ENCODE results near the gene JAK1. TPM values are rescaled to one million over a fixed set of nuclear protein-coding genes. Genes with fewer than 3 reads are reported as not detected.

The JAK1 gene
- total and polyA plus RNA-seq, 7 donors = 33.7 to 137 (median 101) TPM

- Histone ChIP-seq H3K9me3 (no peaks in the 10 kb centered on the region), H3K4me3 (no peak overlapping the region), H3K27ac (peak overlapping the region; percentile 19), H3K36me3 (ENCODE audit: insufficient read depth in 1 of 2, low read depth in 1 of 2) (peaks cover 2 to 78% of the 10 kb centered on the region in 2 donors), H3K27me3 (ENCODE audit: insufficient read depth in 3 of 3, low read length in 2 of 3) (no peaks in the 10 kb centered on the region), H3K4me1 (no peaks in the 10 kb centered on the region)
- intact Hi-C loops (cut with DNase I) = no loop called here
- 90 to 91% (median 91%) methylated on average over 6 of the region's 6 CpGs for WGBS, 3 donors
- no peak for TF ChIP-seq CTCF (IDR thresholded peaks at IDR 0.05)
- DNase-seq (no peak), ATAC-seq (no peak)
Observed at GRCh38 chr1:64865105-64865757, 101.1 kb downstream of the JAK1 start.

- H3K27me3 ChIP-seq (ENCODE audit: insufficient read depth in 3 of 3, low read length in 2 of 3) = no peaks in the 10 kb centered on the region
- DNase-seq = peak; percentile 48 to 81
- 69 to 76% (median 72%) methylated on average over 14 of the region's 14 CpGs for WGBS, 3 donors
- no peaks in the 10 kb centered on the region for H3K4me1 ChIP-seq
- TF ChIP-seq CTCF (IDR thresholded peaks at IDR 0.05) = no peak
- ATAC-seq = peak in 3 of 4 donors; percentile 33 to 55 (median 42)
- H3K9me3 ChIP-seq = no peaks in the 10 kb centered on the region
- H3K36me3 ChIP-seq (ENCODE audit: insufficient read depth in 1 of 2, low read depth in 1 of 2) = peaks cover 8 to 79% of the 10 kb centered on the region in 2 donors
- intact Hi-C loops (cut with DNase I) = loop anchor here in 1 of 2 donors (5.0 kb wide), 1 partner anchor 213 kb away; no protein-coding TSS in a partner anchor
- H3K4me3 ChIP-seq = no peak overlapping the region
- H3K27ac ChIP-seq = peak overlapping the region; percentile 19
Observed at GRCh38 chr1:64864018-64864940, 102.1 kb downstream of the JAK1 start.

- H3K4me1 ChIP-seq = peaks cover 3% of the 10 kb centered on the region
- DNase-seq (no peak), ATAC-seq (peak; percentile 56 to 78 (median 70))
- intact Hi-C loops (cut with DNase I) = loop anchor here in 1 of 2 donors (5.0 kb wide), 1 partner anchor 216 kb away; no protein-coding TSS in a partner anchor
- H3K36me3 ChIP-seq (ENCODE audit: insufficient read depth in 1 of 2, low read depth in 1 of 2) = peaks cover 8 to 79% of the 10 kb centered on the region in 2 donors
- no peaks in the 10 kb centered on the region for H3K9me3 ChIP-seq
- no peak overlapping the region for H3K4me3 ChIP-seq
- whole genome bisulfite sequencing, 3 donors = 56 to 69% (median 67%) methylated on average over 4 of the region's 4 CpGs
- no peaks in the 10 kb centered on the region for H3K27me3 ChIP-seq (ENCODE audit: insufficient read depth in 3 of 3, low read length in 2 of 3)
- peak; percentile 27 for TF ChIP-seq CTCF (IDR thresholded peaks at IDR 0.05)
- no peak overlapping the region for H3K27ac ChIP-seq
Observed at GRCh38 chr1:64861611-64862010, 104.7 kb downstream of the JAK1 start.

GRCh38 chr1:64857347-64857746 lies 109.0 kb downstream of the JAK1 start:
- intact Hi-C loops (cut with DNase I) = no loop called here
- TF ChIP-seq CTCF (IDR thresholded peaks at IDR 0.05) = no peak
- H3K27ac ChIP-seq = no peak overlapping the region

More at GRCh38 chr1:64857347-64857746, 109.0 kb downstream of the JAK1 start:
- DNase-seq = no peak
- no peak for ATAC-seq
- WGBS, 3 donors = 95 to 96% (median 96%) methylated on average over 4 of the region's 4 CpGs
- H3K4me3 ChIP-seq = no peak overlapping the region
- H3K27me3 ChIP-seq (ENCODE audit: insufficient read depth in 3 of 3, low read length in 2 of 3) = no peaks in the 10 kb centered on the region
- H3K4me1 ChIP-seq = peaks cover 9% of the 10 kb centered on the region
- H3K9me3 ChIP-seq = no peaks in the 10 kb centered on the region
- peaks cover 9 to 86% of the 10 kb centered on the region in 2 donors for H3K36me3 ChIP-seq (ENCODE audit: insufficient read depth in 1 of 2, low read depth in 1 of 2)

Measured in psoas muscle (tissue), 8 donors.